GM13977 (cell line): ENCODE data around the gene TRAM2.

Source experiments
- DNase-seq: peaks from one replicate; pipeline ENCODE4 v3.0.0; 2012; ENCODE audit warnings: low spot score
- in situ Hi-C: fragments of 300-500 bp; cut with MboI; formaldehyde crosslinking; loops from one replicate; pipeline ENCODE4 v1.12.0; 2022; ENCODE audit warnings: low sequenced_read_pairs, low pct_unique_long_range_greater_than_20kb, mixed read lengths, inconsistent platforms; ENCODE audit not compliant: unreplicated experiment
- TF ChIP-seq, protein P1 (sequence below): IDR thresholded peaks from 2 replicates; pipeline ENCODE4 v1.5.1; 2012; ENCODE audit warnings: mild to moderate bottlenecking, control low read depth; ENCODE audit not compliant: insufficient read depth; ENCODE audit errors: extremely low read depth, missing control alignments

The TRAM2 gene

GRCh38 chr6:52531396-52531795 is 45.5 kb downstream of the TRAM2 start:
- in situ Hi-C loops = no loop called here
- DNase-seq = no peak
- TF ChIP-seq, protein P1, sequence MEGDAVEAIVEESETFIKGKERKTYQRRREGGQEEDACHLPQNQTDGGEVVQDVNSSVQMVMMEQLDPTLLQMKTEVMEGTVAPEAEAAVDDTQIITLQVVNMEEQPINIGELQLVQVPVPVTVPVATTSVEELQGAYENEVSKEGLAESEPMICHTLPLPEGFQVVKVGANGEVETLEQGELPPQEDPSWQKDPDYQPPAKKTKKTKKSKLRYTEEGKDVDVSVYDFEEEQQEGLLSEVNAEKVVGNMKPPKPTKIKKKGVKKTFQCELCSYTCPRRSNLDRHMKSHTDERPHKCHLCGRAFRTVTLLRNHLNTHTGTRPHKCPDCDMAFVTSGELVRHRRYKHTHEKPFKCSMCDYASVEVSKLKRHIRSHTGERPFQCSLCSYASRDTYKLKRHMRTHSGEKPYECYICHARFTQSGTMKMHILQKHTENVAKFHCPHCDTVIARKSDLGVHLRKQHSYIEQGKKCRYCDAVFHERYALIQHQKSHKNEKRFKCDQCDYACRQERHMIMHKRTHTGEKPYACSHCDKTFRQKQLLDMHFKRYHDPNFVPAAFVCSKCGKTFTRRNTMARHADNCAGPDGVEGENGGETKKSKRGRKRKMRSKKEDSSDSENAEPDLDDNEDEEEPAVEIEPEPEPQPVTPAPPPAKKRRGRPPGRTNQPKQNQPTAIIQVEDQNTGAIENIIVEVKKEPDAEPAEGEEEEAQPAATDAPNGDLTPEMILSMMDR = no peak

DNA sequence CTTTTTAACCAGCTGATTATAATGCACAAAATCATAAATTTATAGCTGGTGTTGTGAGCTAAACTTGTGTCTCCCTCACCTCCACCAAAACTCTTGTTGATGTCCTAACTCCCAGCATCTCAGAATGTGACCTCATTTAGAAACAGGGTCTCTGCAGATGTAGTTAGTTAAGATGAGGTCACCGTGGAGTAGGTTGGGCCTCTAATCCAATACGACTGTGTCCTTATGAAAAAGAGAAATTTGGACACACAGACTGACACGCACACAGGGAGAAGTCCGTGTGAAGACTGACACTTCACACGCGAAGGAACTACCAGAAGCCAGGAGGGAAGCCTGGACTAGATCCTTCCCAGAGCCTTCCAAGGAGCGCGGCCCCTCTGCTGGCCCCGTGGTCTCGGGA is 46.5 kb downstream of the TRAM2 start:
- TF ChIP-seq, protein P1 = no peak
- no peak for DNase-seq
- in situ Hi-C loops = no loop called here

DNA sequence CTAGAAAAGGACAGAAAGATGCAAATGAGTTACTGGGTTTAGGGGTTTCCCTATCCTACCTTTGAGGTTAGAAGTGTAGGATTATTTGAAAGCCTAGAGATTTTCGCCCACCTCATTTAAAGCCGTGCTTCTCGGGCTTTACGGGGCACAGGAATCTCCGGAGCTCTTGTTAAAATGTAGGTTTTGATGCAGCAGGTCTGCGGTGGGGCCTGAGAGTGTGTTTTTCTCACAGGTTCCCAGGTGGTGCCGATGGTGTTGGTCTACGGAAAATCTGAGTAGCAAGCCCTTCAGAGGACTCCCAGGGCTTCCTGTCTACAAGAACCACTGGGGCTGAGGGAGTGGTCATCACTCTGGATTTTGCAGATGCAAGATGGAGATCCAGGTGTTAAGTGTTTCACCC is 47.5 kb downstream of the TRAM2 start:
- no peak for DNase-seq
- TF ChIP-seq, protein P1 = no peak
- in situ Hi-C loops = no loop called here

DNA sequence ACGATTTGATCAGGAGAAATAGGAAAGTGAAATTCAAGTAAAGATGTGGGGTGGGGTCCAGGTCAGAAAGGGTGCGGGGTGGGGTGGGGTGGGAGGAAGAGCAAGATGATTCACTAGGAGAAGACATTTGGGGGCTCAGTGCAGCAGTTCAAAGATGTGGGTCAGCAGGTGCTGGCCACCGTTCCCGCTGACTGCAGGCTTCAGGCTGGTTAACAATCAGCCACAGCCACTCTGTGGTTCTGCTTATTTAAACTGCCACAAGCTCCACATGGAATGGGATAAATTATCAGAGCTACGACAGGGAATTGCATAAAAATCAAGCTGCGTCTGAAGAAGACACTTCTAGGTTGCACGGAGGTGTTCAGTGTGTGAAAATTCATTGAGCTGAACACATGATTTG is 49.4 kb downstream of the TRAM2 start:
- TF ChIP-seq, protein P1 = no peak
- DNase-seq = no peak
- in situ Hi-C loops = no loop called here

- TF ChIP-seq, protein P1 = no peak
Observed at GRCh38 chr6:52526634-52527033, 50.2 kb downstream of the TRAM2 start.

DNA sequence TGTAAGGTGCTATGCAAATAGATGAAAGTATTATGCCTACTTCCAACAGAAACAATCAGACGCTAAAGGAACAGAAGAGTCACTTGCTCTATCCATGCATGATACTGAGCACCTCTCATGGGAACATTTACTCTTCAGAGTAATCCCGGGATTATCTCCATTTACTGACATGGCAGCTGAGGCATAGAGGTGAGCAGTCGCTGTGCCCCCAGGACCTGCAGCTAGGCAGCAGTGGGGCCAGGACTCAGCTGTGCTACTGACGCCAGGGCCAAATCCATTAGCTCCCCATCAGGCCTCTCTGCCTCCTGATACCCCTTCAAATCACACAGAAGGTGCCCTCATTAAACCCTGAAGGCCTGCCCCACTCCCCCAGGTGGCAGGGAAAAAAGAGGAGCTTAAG is 51.9 kb downstream of the TRAM2 start:
- in situ Hi-C loops = no loop called here
- DNase-seq = no peak
- TF ChIP-seq, protein P1 = no peak

More at GRCh38 chr6:52526634-52527033, 50.2 kb downstream of the TRAM2 start:
- in situ Hi-C loops = no loop called here
- DNase-seq = no peak

DNA sequence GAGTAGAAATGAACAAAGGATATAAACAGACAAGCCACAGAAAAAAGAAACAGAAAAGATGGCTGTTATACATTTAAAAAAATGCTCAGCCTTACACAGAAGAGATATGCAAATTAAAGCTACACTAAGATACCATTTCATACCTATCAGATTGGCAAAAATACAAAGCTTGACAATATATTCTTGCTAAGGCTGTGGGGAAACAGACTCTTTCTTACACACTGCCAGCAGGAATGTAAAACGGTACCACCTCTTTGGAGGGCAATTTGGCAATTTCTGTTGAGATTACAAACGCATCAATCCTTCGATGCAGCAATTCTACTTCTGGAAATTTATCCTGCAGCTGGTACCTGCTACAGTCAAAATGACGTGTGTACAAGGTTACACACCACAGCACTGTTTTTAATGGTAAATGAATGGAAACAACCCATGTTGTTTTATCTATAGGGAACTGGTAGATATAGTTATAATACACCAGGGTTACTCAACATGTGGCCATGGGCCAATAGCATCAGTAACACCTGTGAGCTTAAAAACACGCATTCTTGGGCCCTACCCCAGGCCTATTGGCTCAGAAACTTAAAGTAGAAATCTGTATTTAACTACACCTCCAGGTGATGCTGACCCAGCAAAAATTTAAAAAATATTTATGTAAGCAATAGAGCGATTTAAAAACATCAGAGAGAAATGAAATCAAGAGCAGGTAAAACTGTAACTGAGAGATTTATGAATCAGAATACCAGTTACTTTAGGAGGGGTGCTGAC is 53.3 kb downstream of the TRAM2 start:
- TF ChIP-seq, protein P1 = no peak
- no peak for DNase-seq
- in situ Hi-C loops = no loop called here
